ENCODE data around the gene MEI1. TPM values are rescaled to one million over a fixed set of nuclear protein-coding genes. Genes with fewer than 3 reads are reported as not detected.

Gene MEI1
- total RNA-seq: 1 to 10 TPM in 1 of 2 donors, under 1 TPM in 1; 0.33 to 1.0 TPM
- 1 to 10 TPM in 1 of 2 donors, under 1 TPM in 1; 0.43 to 1.3 TPM for polyA plus RNA-seq

- Histone ChIP-seq H3K9me3 (ENCODE audit: control insufficient read depth in 4 of 4, low read length in 3 of 4) (no peaks in the 10 kb centered on the region), H3K27ac (ENCODE audit: low read depth in 1 of 2, low read length in 2 of 2) (no peak within 1 kb of the TSS), H3K36me3 (ENCODE audit: control insufficient read depth in 4 of 4, insufficient read depth in 3 of 4, low read depth in 1 of 4, low read length in 3 of 4) (peaks cover 0 to 2% (median under 1%) of the 10 kb centered on the region in 4 donors), H3K9ac (ENCODE audit: low read depth in 1 of 2, low read length in 2 of 2) (no peak within 1 kb of the TSS), H3K27me3 (ENCODE audit: control insufficient read depth in 4 of 4, insufficient read depth in 4 of 4, low read length in 3 of 4) (no peaks in the 10 kb centered on the region), H3K4me1 (ENCODE audit: control insufficient read depth in 4 of 4, insufficient read depth in 4 of 4, low read length in 3 of 4) (peaks cover 5 to 10% (median 6%) of the 10 kb centered on the region in 4 donors), H3K4me3 (ENCODE audit: low read depth in 1 of 3, low read length in 3 of 3) (no peak within 1 kb of the TSS)
- no peak for TF ChIP-seq GABPA (IDR thresholded peaks at IDR 0.05 in 1 of 2, conservative IDR thresholded peaks at IDR 0.05 in 1 of 2)
- TF ChIP-seq REST (IDR thresholded peaks at IDR 0.05): no peak
- no peak for TF ChIP-seq CTCF (IDR thresholded peaks at IDR 0.05; ENCODE audit: low read depth, low read length, missing input control)
- 45% methylated on average over 69 of the region's 69 CpGs for WGBS
- peak; percentile 87 for DNase-seq (ENCODE audit: low spot score)
Observed at GRCh38 chr22:41699264-41700107, at the start of gene MEI1. TSS of gene MEI1 (plus strand) at chr22:41699503. CDS start at chr22:41699539, 36 bp downstream.

- TF ChIP-seq HNF4G (IDR thresholded peaks at IDR 0.05): no peak
- TF ChIP-seq RXRA (IDR thresholded peaks at IDR 0.05): no peak
- Histone ChIP-seq H3K27ac (ENCODE audit: low read depth in 1 of 2, low read length in 2 of 2) (no peak overlapping the region), H3K9ac (ENCODE audit: low read depth in 1 of 2, low read length in 2 of 2) (no peak overlapping the region), H3K4me1 (ENCODE audit: control insufficient read depth in 4 of 4, insufficient read depth in 4 of 4, low read length in 3 of 4) (peaks cover 0 to 16% (median 3%) of the 10 kb centered on the region in 4 donors), H3K36me3 (ENCODE audit: control insufficient read depth in 4 of 4, insufficient read depth in 3 of 4, low read depth in 1 of 4, low read length in 3 of 4) (peaks cover 19 to 71% (median 54%) of the 10 kb centered on the region in 4 donors), H3K27me3 (ENCODE audit: control insufficient read depth in 4 of 4, insufficient read depth in 4 of 4, low read length in 3 of 4) (no peaks in the 10 kb centered on the region), H3K4me3 (ENCODE audit: low read depth in 1 of 3, low read length in 3 of 3) (no peak overlapping the region), H3K9me3 (ENCODE audit: control insufficient read depth in 4 of 4, low read length in 3 of 4) (no peaks in the 10 kb centered on the region)
- WGBS: 96% methylated on average over 1 of the region's 1 CpG
- DNase-seq (ENCODE audit: low spot score): no peak
Observed at GRCh38 chr22:41650229-41650628, 49.1 kb upstream of the MEI1 start.

GRCh38 chr22:41650821-41651220 lies 48.5 kb upstream of the MEI1 start:
- H3K27me3 ChIP-seq (ENCODE audit: control insufficient read depth in 4 of 4, insufficient read depth in 4 of 4, low read length in 3 of 4): no peaks in the 10 kb centered on the region
- H3K4me3 ChIP-seq (ENCODE audit: low read depth in 1 of 3, low read length in 3 of 3): no peak overlapping the region
- H3K4me1 ChIP-seq (ENCODE audit: control insufficient read depth in 4 of 4, insufficient read depth in 4 of 4, low read length in 3 of 4): peaks cover 0 to 16% (median 3%) of the 10 kb centered on the region in 4 donors
- H3K9me3 ChIP-seq (ENCODE audit: control insufficient read depth in 4 of 4, low read length in 3 of 4): no peaks in the 10 kb centered on the region
- no peak for DNase-seq (ENCODE audit: low spot score)
- H3K9ac ChIP-seq (ENCODE audit: low read depth in 1 of 2, low read length in 2 of 2): no peak overlapping the region
- H3K27ac ChIP-seq (ENCODE audit: low read depth in 1 of 2, low read length in 2 of 2): no peak overlapping the region
- H3K36me3 ChIP-seq (ENCODE audit: control insufficient read depth in 4 of 4, insufficient read depth in 3 of 4, low read depth in 1 of 4, low read length in 3 of 4): peaks cover 19 to 75% (median 55%) of the 10 kb centered on the region in 4 donors
- 95% methylated on average over 11 of the region's 11 CpGs for WGBS
- no peak for TF ChIP-seq SP1 (IDR thresholded peaks at IDR 0.05)
- no peak for TF ChIP-seq ZBTB33 (IDR thresholded peaks at IDR 0.05)
- TF ChIP-seq RAD21 (IDR thresholded peaks at IDR 0.05): no peak
- no peak for TF ChIP-seq MAX (IDR thresholded peaks at IDR 0.05)
- TF ChIP-seq HNF4G (IDR thresholded peaks at IDR 0.05): no peak
- TF ChIP-seq ATF3 (IDR thresholded peaks at IDR 0.05): no peak
- TF ChIP-seq YY1 (IDR thresholded peaks at IDR 0.05): no peak
- TF ChIP-seq REST (IDR thresholded peaks at IDR 0.05): no peak
- no peak for TF ChIP-seq HNF4A (conservative IDR thresholded peaks at IDR 0.05)
- no peak for TF ChIP-seq RXRA (IDR thresholded peaks at IDR 0.05)
- TF ChIP-seq JUND (IDR thresholded peaks at IDR 0.05): no peak

Data from liver (tissue), 9 donors.